ENCODE measurements around the gene CENPP. TPM values are rescaled to one million over a fixed set of nuclear protein-coding genes. Genes with fewer than 3 reads are reported as not detected.

The CENPP gene
- total RNA-seq, 1 donor from 2014 or later = 7.7 TPM

GRCh38 chr9:92299116-92299515 lies 26.6 kb upstream of the CENPP start:
- TF ChIP-seq, protein P1, sequence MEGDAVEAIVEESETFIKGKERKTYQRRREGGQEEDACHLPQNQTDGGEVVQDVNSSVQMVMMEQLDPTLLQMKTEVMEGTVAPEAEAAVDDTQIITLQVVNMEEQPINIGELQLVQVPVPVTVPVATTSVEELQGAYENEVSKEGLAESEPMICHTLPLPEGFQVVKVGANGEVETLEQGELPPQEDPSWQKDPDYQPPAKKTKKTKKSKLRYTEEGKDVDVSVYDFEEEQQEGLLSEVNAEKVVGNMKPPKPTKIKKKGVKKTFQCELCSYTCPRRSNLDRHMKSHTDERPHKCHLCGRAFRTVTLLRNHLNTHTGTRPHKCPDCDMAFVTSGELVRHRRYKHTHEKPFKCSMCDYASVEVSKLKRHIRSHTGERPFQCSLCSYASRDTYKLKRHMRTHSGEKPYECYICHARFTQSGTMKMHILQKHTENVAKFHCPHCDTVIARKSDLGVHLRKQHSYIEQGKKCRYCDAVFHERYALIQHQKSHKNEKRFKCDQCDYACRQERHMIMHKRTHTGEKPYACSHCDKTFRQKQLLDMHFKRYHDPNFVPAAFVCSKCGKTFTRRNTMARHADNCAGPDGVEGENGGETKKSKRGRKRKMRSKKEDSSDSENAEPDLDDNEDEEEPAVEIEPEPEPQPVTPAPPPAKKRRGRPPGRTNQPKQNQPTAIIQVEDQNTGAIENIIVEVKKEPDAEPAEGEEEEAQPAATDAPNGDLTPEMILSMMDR (IDR thresholded peaks at IDR 0.05) = no peak
- no peaks in the 10 kb centered on the region for H3K27me3 Mint-ChIP-seq (ENCODE audit: low read depth)
- H3K36me3 Mint-ChIP-seq (ENCODE audit: low read depth) = peaks cover 30% of the 10 kb centered on the region
- DNase-seq (ENCODE audit: low spot score) = no peak
- H3K4me3 Mint-ChIP-seq (ENCODE audit: unreplicated experiment) = no peak overlapping the region
- no peaks in the 10 kb centered on the region for H3K9me3 Mint-ChIP-seq (ENCODE audit: low read depth)
- no peak overlapping the region for H3K27ac Mint-ChIP-seq (ENCODE audit: unreplicated experiment)
- peaks cover 11% of the 10 kb centered on the region for H3K4me1 Mint-ChIP-seq (ENCODE audit: low read depth)

- Mint-ChIP-seq H3K27ac (ENCODE audit: unreplicated experiment) (no peak overlapping the region), H3K9me3 (ENCODE audit: low read depth) (no peaks in the 10 kb centered on the region), H3K36me3 (ENCODE audit: low read depth) (peaks cover 39% of the 10 kb centered on the region), H3K4me1 (ENCODE audit: low read depth) (no peaks in the 10 kb centered on the region), H3K27me3 (ENCODE audit: low read depth) (no peaks in the 10 kb centered on the region), H3K4me3 (ENCODE audit: unreplicated experiment) (no peak overlapping the region)
- DNase-seq (ENCODE audit: low spot score) = no peak
- TF ChIP-seq, protein P1 (IDR thresholded peaks at IDR 0.05) = no peak
Measured at GRCh38 chr9:92300936-92301335, 24.8 kb upstream of the CENPP start.

DNA sequence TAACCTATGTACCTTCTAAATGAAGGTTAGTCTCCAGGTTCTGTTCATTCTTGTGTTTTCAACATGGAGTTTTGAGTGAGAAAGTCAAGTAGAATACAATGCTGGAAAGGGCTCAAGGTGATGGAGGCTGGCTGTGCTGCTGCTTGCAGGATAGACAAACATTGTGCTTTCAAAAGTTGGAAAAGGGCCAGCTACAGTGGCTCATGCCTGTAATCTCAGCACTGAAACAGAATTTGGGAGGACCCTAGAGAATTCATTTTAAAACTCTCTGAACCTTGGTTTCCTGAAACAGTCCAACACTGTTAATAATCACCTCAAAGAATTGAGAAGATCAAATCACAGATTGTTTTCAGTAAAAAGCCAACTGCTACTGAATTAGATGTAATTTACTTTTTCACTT lies 16.9 kb upstream of the CENPP start:
- Mint-ChIP-seq H3K27ac (ENCODE audit: unreplicated experiment) (no peak overlapping the region), H3K4me1 (ENCODE audit: low read depth) (peaks cover 23% of the 10 kb centered on the region), H3K36me3 (ENCODE audit: low read depth) (peaks cover 40% of the 10 kb centered on the region), H3K4me3 (ENCODE audit: unreplicated experiment) (no peak overlapping the region), H3K27me3 (ENCODE audit: low read depth) (no peaks in the 10 kb centered on the region), H3K9me3 (ENCODE audit: low read depth) (no peaks in the 10 kb centered on the region)
- DNase-seq (ENCODE audit: low spot score) = no peak
- TF ChIP-seq, protein P1 (IDR thresholded peaks at IDR 0.05) = no peak

GRCh38 chr9:92310562-92310961 lies 15.2 kb upstream of the CENPP start:
- no peak for DNase-seq (ENCODE audit: low spot score)
- H3K36me3 Mint-ChIP-seq (ENCODE audit: low read depth) = peaks cover 37% of the 10 kb centered on the region
- H3K27ac Mint-ChIP-seq (ENCODE audit: unreplicated experiment) = no peak overlapping the region
- H3K4me3 Mint-ChIP-seq (ENCODE audit: unreplicated experiment) = no peak overlapping the region
- TF ChIP-seq, protein P1 (IDR thresholded peaks at IDR 0.05) = no peak
- no peaks in the 10 kb centered on the region for H3K9me3 Mint-ChIP-seq (ENCODE audit: low read depth)
- H3K27me3 Mint-ChIP-seq (ENCODE audit: low read depth) = no peaks in the 10 kb centered on the region
- peaks cover 23% of the 10 kb centered on the region for H3K4me1 Mint-ChIP-seq (ENCODE audit: low read depth)

- peaks cover 23% of the 10 kb centered on the region for H3K4me1 Mint-ChIP-seq (ENCODE audit: low read depth)
- H3K4me3 Mint-ChIP-seq (ENCODE audit: unreplicated experiment) = no peak overlapping the region
- peaks cover 39% of the 10 kb centered on the region for H3K36me3 Mint-ChIP-seq (ENCODE audit: low read depth)
- TF ChIP-seq, protein P1 (IDR thresholded peaks at IDR 0.05) = no peak
- H3K9me3 Mint-ChIP-seq (ENCODE audit: low read depth) = no peaks in the 10 kb centered on the region
- H3K27ac Mint-ChIP-seq (ENCODE audit: unreplicated experiment) = no peak overlapping the region
- DNase-seq (ENCODE audit: low spot score) = no peak
- no peaks in the 10 kb centered on the region for H3K27me3 Mint-ChIP-seq (ENCODE audit: low read depth)
Measured at GRCh38 chr9:92312887-92313623, 12.7 kb upstream of the CENPP start.
